Keratinocyte (primary cell): ENCODE results near the gene BET1L.
A peak's percentile ranks its signal among the peaks of the same experiment; 100 is the strongest.
"Not testable (repeated sequence)": the region's sequence is repeated elsewhere in the genome, so short reads cannot be mapped to it uniquely, and the experiment has no call there.

Source experiments
- EZH2 ChIP-seq: IDR thresholded peaks from one replicate; pipeline ENCODE4 v1.6.1; 2012; ENCODE audit warnings: inconsistent platforms, mild to moderate bottlenecking, low read length, moderate library complexity
- TF ChIP-seq, protein P1 (sequence below), 3 experiments: IDR thresholded peaks in 1 of 3; conservative IDR thresholded peaks in 1 of 3; optimal IDR thresholded peaks in 1 of 3; 2 replicates in 2 of 3; 3 replicates in 1 of 3; pipeline versions ENCODE3 to v1.5.1; 2011; ENCODE audit warnings: low read length in 3 of 3, mild to moderate bottlenecking in 3 of 3, moderate library complexity in 2 of 3, control low read depth in 1 of 3, inconsistent platforms in 1 of 3; ENCODE audit not compliant: insufficient read depth in 2 of 3; ENCODE audit errors: extremely low read depth in 1 of 3

DNA sequence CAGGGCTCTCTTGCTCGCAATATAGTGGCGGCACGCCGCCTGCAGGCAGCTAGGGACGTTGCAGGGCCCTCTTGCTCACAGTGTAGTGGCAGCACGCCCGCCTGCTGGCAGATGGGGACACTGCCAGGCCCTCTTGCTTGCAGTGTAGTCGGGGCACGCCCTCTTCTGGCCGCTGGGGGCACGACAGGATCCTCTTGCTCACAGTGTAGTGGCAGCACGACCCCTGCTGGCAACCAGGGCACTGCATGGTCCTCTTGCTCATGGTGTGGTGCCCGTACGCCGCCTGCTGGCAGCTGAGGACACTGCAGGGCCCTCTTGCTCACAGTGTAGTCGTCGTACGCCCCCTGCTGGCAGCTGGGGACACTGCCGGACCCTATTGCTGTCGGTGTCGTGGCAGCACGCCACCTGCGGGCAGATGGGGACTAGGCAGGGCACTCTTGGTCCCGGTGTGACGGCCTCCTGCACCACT is 17.3 kb downstream of the BET1L start:
- TF ChIP-seq, protein P1, sequence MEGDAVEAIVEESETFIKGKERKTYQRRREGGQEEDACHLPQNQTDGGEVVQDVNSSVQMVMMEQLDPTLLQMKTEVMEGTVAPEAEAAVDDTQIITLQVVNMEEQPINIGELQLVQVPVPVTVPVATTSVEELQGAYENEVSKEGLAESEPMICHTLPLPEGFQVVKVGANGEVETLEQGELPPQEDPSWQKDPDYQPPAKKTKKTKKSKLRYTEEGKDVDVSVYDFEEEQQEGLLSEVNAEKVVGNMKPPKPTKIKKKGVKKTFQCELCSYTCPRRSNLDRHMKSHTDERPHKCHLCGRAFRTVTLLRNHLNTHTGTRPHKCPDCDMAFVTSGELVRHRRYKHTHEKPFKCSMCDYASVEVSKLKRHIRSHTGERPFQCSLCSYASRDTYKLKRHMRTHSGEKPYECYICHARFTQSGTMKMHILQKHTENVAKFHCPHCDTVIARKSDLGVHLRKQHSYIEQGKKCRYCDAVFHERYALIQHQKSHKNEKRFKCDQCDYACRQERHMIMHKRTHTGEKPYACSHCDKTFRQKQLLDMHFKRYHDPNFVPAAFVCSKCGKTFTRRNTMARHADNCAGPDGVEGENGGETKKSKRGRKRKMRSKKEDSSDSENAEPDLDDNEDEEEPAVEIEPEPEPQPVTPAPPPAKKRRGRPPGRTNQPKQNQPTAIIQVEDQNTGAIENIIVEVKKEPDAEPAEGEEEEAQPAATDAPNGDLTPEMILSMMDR (optimal IDR thresholded peaks at IDR 0.05 in 1 of 3, IDR thresholded peaks at IDR 0.05 in 1 of 3, conservative IDR thresholded peaks at IDR 0.05 in 1 of 3; ENCODE audit: extremely low read depth in 1 of 3, insufficient read depth in 2 of 3, low read length in 3 of 3), result peak in 1 of 3 experiments; percentile 13
- not testable (repeated sequence) for TF ChIP-seq EZH2
